Keratinocyte (primary cell): Measurements from ENCODE around the gene GLTPD2. TPM values are rescaled to one million over a fixed set of nuclear protein-coding genes. Genes with fewer than 3 reads are reported as not detected.

Experiments used
- DNase-seq: peaks from one replicate; pipeline ENCODE4 v3.0.0-alpha.2; 2011; ENCODE audit warnings: low read depth, missing footprints, low spot score
- FAIRE-seq: peaks from 2 replicates; lab custom pipeline; 2011; peaks lifted over from hg19 to GRCh38; lab: Jason Lieb, UNC
- H2AFZ ChIP-seq: 2 replicates; pipeline ENCODE4 v1.6.0; 2012; ENCODE audit warnings: low read length, control low read depth, inconsistent platforms; ENCODE audit not compliant: control insufficient read depth
- H3K27ac ChIP-seq: 2 replicates; pipeline ENCODE4 v1.5.1; 2011; ENCODE audit warnings: low read length; ENCODE audit not compliant: control insufficient read depth, insufficient read depth
- H3K27me3 ChIP-seq: 3 replicates; pipeline ENCODE4 v1.6.0; 2011; ENCODE audit warnings: low read length; ENCODE audit not compliant: control insufficient read depth, insufficient read depth; ENCODE audit errors: extremely low read depth
- H3K36me3 ChIP-seq, 2 experiments: 2 replicates in 1 of 2; 3 replicates in 1 of 2; pipeline ENCODE4 v1.5.1; 2011; ENCODE audit warnings: low read length in 2 of 2, mild to moderate bottlenecking in 1 of 2; ENCODE audit not compliant: control insufficient read depth in 2 of 2, insufficient read depth in 2 of 2; ENCODE audit errors: extremely low read depth in 1 of 2
- H3K4me1 ChIP-seq: 3 replicates; pipeline ENCODE4 v1.5.1; 2011; ENCODE audit warnings: low read length; ENCODE audit not compliant: control insufficient read depth, insufficient read depth; ENCODE audit errors: extremely low read depth
- H3K4me2 ChIP-seq: 3 replicates; pipeline ENCODE4 v1.6.0; 2011; ENCODE audit warnings: low read depth, low read length; ENCODE audit not compliant: control insufficient read depth, insufficient read depth; ENCODE audit errors: extremely low read depth
- H3K4me3 ChIP-seq, 3 experiments: fragments of 200-600 bp in 1 of 3; sonication (generic) in 1 of 3; 2 replicates in 2 of 3; 3 replicates in 1 of 3; pipeline ENCODE4 v1.5.1; 2011 to 2016; ENCODE audit warnings: low read length in 3 of 3, mild to moderate bottlenecking in 3 of 3, control low read depth in 2 of 3, inconsistent platforms in 1 of 3, low read depth in 1 of 3, mixed read lengths in 1 of 3, mixed run types in 1 of 3, moderate library complexity in 1 of 3; ENCODE audit not compliant: control insufficient read depth in 2 of 3, insufficient read depth in 2 of 3; ENCODE audit errors: extremely low read depth in 1 of 3
- H3K79me2 ChIP-seq: 2 replicates; pipeline ENCODE4 v1.6.0; 2012; ENCODE audit warnings: low read length; ENCODE audit not compliant: control insufficient read depth, insufficient read depth
- H3K9ac ChIP-seq: 3 replicates; pipeline ENCODE4 v1.6.0; 2011; ENCODE audit warnings: low read length; ENCODE audit not compliant: control insufficient read depth, insufficient read depth; ENCODE audit errors: extremely low read depth
- H3K9me1 ChIP-seq: 3 replicates; pipeline ENCODE4 v1.6.0; 2011; ENCODE audit warnings: low read length; ENCODE audit not compliant: control insufficient read depth, insufficient read depth; ENCODE audit errors: extremely low read depth
- H3K9me3 ChIP-seq: 2 replicates; pipeline ENCODE4 v1.5.1; 2012; ENCODE audit warnings: low read depth, low read length; ENCODE audit not compliant: control insufficient read depth
- H4K20me1 ChIP-seq: 3 replicates; pipeline ENCODE4 v1.6.0; 2011; ENCODE audit warnings: low read length; ENCODE audit not compliant: control insufficient read depth, insufficient read depth; ENCODE audit errors: extremely low read depth
- EZH2 ChIP-seq: IDR thresholded peaks from one replicate; pipeline ENCODE4 v1.6.1; 2012; ENCODE audit warnings: inconsistent platforms, mild to moderate bottlenecking, low read length, moderate library complexity
- dilution Hi-C: fragments of 300-500 bp; cut with MboI; formaldehyde crosslinking; loops from one replicate; pipeline ENCODE4 v1.7.0; 2020; ENCODE audit warnings: low sequenced_read_pairs; ENCODE audit not compliant: extremely low pct_ligation_motif_present
- polyA plus RNA-seq, 5 experiments: library from polyadenylated mRNA; depleted of rRNA in 3 of 5; stranded (reverse) in 3 of 5; stranded (forward) in 1 of 5; unstranded in 1 of 5; fragments of >200 nt; gene quantifications; 1 replicate in 1 of 5; 2 replicates in 3 of 5; 3 replicates in 1 of 5; pipeline versions ENCODE4 v1.2.1 to v1.2.3, GENCODE V29; 2011 to 2012; ENCODE audit warnings: missing spikeins in 2 of 5, low read depth in 1 of 5, low replicate concordance in 1 of 5
- TF ChIP-seq, protein P1 (sequence below), 3 experiments: IDR thresholded peaks in 1 of 3; conservative IDR thresholded peaks in 1 of 3; optimal IDR thresholded peaks in 1 of 3; 2 replicates in 2 of 3; 3 replicates in 1 of 3; pipeline versions ENCODE3 to v1.5.1; 2011; ENCODE audit warnings: low read length in 3 of 3, mild to moderate bottlenecking in 3 of 3, moderate library complexity in 2 of 3, control low read depth in 1 of 3, inconsistent platforms in 1 of 3; ENCODE audit not compliant: insufficient read depth in 2 of 3; ENCODE audit errors: extremely low read depth in 1 of 3

GLTPD2 gene
- polyA plus RNA-seq, 1 donor (not counting 4 experiments of a cell fraction or from before 2014, with no cell fraction given) = not detected

GRCh38 chr17:4753392-4753791 lies 35.4 kb upstream of the GLTPD2 start:
- TF ChIP-seq EZH2 = no peak
- TF ChIP-seq, protein P1, sequence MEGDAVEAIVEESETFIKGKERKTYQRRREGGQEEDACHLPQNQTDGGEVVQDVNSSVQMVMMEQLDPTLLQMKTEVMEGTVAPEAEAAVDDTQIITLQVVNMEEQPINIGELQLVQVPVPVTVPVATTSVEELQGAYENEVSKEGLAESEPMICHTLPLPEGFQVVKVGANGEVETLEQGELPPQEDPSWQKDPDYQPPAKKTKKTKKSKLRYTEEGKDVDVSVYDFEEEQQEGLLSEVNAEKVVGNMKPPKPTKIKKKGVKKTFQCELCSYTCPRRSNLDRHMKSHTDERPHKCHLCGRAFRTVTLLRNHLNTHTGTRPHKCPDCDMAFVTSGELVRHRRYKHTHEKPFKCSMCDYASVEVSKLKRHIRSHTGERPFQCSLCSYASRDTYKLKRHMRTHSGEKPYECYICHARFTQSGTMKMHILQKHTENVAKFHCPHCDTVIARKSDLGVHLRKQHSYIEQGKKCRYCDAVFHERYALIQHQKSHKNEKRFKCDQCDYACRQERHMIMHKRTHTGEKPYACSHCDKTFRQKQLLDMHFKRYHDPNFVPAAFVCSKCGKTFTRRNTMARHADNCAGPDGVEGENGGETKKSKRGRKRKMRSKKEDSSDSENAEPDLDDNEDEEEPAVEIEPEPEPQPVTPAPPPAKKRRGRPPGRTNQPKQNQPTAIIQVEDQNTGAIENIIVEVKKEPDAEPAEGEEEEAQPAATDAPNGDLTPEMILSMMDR (optimal IDR thresholded peaks at IDR 0.05 in 1 of 3, IDR thresholded peaks at IDR 0.05 in 1 of 3, conservative IDR thresholded peaks at IDR 0.05 in 1 of 3; ENCODE audit: extremely low read depth in 1 of 3, insufficient read depth in 2 of 3, low read length in 3 of 3) = no peak
- no peak overlapping the region for H2AFZ ChIP-seq
- no peaks in the 10 kb centered on the region for H3K36me3 ChIP-seq
- no peaks in the 10 kb centered on the region for H3K79me2 ChIP-seq
- H4K20me1 ChIP-seq = no peaks in the 10 kb centered on the region
- H3K27me3 ChIP-seq = peaks cover 2% of the 10 kb centered on the region
- H3K4me1 ChIP-seq = no peaks in the 10 kb centered on the region
- FAIRE-seq = no peak
- no peak overlapping the region for H3K27ac ChIP-seq
- no peak overlapping the region for H3K4me3 ChIP-seq
- H3K9me1 ChIP-seq = no peaks in the 10 kb centered on the region
- H3K4me2 ChIP-seq = no peak overlapping the region
- no peak overlapping the region for H3K9ac ChIP-seq
- no peaks in the 10 kb centered on the region for H3K9me3 ChIP-seq
- no peak for DNase-seq
- dilution Hi-C loops = no loop called here

GRCh38 chr17:4759776-4760236 lies 29.0 kb upstream of the GLTPD2 start:
- Histone ChIP-seq H3K9me1 (no peaks in the 10 kb centered on the region), H2AFZ (no peak overlapping the region), H3K79me2 (no peaks in the 10 kb centered on the region), H3K9ac (no peak overlapping the region), H3K27ac (no peak overlapping the region), H3K4me1 (no peaks in the 10 kb centered on the region), H3K4me3 (no peak overlapping the region), H3K4me2 (no peak overlapping the region), H4K20me1 (no peaks in the 10 kb centered on the region), H3K9me3 (no peaks in the 10 kb centered on the region), H3K36me3 (no peaks in the 10 kb centered on the region), H3K27me3 (no peaks in the 10 kb centered on the region)
- dilution Hi-C loops = no loop called here
- no peak for DNase-seq
- TF ChIP-seq EZH2 = no peak
- TF ChIP-seq, protein P1 (optimal IDR thresholded peaks at IDR 0.05 in 1 of 3, IDR thresholded peaks at IDR 0.05 in 1 of 3, conservative IDR thresholded peaks at IDR 0.05 in 1 of 3; ENCODE audit: extremely low read depth in 1 of 3, insufficient read depth in 2 of 3, low read length in 3 of 3) = no peak
- no peak for FAIRE-seq
